NCI-H1048 (cell line): ENCODE measurements around the gene RSPH1.
"Not testable (repeated sequence)": the region's sequence is repeated elsewhere in the genome, so short reads cannot be mapped to it uniquely, and the experiment has no call there.

Experiments used
- DNase-seq: peaks from one replicate; lab custom pipeline; 2025; lab: John Stamatoyannopoulos, UW

Gene RSPH1

DNA sequence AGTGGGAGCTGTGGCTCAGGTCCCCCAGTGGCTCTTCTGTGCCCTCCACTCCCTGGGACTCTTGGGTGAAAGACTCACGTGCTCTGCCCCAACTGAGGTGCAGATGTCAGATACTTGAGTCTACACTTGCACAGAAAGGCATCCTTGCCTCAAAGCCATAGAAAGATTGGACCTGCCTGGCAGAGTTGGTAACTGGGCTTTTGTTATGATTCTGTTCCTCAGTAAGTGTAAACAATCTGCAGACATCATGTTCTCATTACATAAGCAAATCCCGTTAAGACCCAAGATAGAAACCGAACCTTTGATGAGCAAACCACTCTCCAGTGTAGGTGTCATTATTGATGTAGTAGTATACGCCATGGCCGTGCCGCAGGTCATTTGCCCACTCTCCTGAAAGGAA, 10.0 kb downstream of the RSPH1 start:
- no peak for DNase-seq

DNA sequence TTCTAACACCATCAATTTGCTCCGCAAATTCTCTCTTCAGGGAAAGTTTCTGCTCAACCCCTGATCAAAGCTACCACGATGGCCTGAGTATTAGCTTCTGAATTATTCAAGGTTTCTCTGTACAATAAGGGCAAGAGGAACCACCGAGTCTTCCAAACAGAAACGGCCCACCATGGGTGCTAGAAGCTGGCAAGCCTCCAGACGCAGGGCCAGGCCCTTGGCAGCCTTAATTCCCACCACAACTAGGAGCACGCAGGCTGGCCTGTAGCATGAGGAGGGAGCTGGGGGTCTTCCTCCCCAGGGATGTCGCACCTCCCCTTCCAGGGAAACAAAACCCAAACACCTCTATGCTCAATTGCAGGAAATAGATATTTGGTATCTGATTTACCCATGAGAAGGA, 11.1 kb downstream of the RSPH1 start:
- no peak for DNase-seq

DNA sequence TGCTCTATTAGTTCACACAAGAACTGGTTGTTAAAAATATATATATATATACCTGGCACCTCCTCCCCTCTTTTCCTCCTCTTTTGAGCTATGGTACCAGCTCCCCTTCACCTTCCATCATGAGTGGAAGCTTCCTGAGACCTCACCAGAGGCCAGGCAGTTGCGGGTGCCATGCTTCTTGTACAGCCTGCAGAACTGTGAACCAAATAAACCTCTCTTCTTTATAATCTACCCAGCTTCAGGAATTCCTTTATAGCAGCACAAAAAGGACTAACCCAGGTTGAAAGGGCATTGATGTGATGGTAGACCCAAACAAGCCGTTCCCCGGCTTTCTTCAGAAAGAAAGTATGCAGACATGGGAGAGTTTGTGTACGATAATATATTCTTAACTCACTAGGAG, 14.9 kb downstream of the RSPH1 start:
- no peak for DNase-seq

DNA sequence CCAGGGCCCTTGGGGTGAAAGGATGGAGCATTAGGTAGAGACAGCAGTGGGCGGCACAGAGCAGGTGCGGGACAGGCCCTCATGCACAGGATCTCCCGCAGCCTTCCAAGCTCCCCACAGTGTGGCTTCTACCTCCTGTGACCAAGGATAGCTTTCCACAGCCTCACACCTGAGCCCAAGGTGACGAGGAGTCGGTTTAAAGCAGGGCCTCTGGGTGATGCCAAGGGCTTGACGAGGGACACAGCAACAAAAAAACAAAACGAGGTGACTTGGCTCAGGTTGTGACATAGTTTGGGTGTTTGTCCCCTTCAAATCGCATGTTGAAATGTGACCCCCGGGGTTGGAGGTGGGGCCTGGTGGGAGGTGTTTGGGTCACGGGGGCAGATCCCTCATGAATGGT, 15.3 kb downstream of the RSPH1 start:
- DNase-seq: no peak

- DNase-seq: no peak
These were observed 16.4 kb downstream of the RSPH1 start for GRCh38 chr21:42479582-42479981.

- DNase-seq: no peak
These were observed 17.5 kb downstream of the RSPH1 start for GRCh38 chr21:42478504-42478903.

- DNase-seq: no peak
These were observed 19.4 kb downstream of the RSPH1 start for GRCh38 chr21:42476388-42477331.

GRCh38 chr21:42475526-42476387, 20.3 kb downstream of the RSPH1 start:
- no peak for DNase-seq

- no peak for DNase-seq
These were observed 21.0 kb downstream of the RSPH1 start for GRCh38 chr21:42475036-42475435.

GRCh38 chr21:42474043-42474831, 21.8 kb downstream of the RSPH1 start:
- DNase-seq: no peak

- DNase-seq: no peak
These were observed 22.5 kb downstream of the RSPH1 start for GRCh38 chr21:42473498-42474042.

- no peak for DNase-seq
These were observed 23.5 kb downstream of the RSPH1 start for GRCh38 chr21:42472521-42472920.

DNA sequence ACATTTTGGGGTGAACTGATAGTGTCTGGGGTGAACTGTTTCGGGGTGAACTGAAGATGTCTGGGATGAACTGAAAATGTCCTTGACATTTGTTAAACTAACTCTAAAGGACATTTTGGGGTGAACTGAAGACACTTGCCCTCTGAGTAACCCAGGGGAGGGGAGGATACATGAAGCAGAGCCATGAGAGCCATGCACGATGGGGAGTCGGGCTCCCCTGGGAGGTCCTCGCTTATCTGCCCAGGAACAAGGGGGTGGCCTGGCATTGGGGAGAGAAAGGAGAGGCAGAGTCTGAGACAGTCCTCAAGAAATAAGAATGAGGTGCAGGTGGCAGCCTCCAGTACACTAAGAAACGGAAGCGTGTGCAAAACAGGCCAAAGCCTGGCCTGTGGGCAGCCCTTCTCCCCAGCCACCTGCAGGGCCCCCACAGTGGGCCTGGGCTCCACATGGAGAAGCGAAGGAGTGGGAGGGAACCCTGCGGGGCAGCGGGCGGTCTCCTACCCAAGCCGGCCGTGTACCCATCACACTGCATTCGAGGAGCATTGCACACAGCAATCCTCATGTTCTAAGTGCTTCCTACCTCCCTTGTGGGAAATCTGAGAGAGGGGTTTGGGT, 24.2 kb downstream of the RSPH1 start:
- no peak for DNase-seq

DNA sequence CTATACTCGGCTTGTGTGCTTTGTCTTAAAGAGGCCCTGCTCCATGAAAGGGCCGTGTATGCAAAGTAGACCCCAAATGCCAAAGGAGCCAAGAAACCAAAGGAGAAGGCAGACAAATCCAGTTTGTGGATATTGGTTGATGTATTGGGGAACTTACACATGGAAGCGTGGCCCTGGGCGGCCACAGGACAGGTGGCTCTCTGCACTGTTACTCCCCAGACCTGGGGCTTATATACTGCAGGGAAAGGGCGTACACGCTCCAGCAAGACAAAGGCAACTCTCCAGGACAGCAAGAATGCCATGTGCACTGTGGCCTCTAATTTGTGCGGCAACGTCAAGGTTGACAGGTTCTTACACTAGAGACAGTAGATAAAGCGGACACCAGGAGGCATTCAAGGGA, 24.8 kb downstream of the RSPH1 start:
- DNase-seq: no peak

DNA sequence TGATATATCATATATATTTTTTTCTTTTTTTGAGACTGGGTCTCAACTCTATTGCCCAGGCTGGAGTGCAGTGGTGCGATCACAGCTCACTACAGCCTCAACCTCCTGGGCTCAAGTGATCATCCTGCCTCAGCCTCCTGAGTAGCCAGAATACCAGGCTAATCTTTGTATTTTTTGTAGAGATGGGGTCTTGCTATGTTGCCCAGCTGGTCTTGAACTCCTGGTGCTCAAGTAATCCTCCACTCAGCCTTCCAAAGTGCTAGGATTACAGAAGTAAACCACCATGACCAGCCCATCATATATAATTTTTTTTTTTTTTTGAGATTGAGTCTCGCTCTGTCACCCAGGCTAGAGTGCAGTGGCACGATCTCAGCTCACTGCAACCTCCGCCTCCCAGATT, 26.3 kb downstream of the RSPH1 start:
- not testable (repeated sequence) for DNase-seq

GRCh38 chr21:42469272-42469671, 26.8 kb downstream of the RSPH1 start:
- no peak for DNase-seq

DNA sequence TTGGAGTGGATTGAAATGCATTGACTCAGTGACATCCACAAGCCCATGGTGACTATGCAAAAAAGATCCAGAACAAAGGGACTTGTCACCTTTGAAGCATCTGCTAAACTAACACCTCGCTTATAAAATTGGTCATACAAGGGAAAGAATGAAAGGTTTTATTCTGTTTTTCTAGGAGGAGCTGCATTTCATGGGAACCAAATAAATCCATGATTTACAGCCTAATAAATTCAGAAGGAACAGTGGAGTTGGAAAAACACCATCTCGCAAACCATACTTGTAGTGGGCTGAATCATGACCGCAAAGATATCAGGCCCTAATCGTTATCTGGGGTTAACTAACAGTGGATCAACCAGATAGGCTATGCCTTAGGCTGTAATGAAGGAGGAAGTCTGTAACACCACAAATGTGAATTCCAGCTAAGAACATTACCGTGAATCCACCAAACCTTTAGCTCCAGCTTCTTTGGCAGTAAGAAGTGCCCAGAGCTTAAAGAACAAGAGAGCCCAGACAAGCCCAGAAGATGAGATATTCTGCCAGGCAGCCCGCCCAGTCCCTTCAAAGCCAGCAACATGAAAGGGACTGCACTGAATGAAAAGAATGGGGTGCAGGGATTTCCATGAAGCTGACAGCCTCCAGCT, 27.4 kb downstream of the RSPH1 start:
- no peak for DNase-seq

- DNase-seq: no peak
These were observed 28.7 kb downstream of the RSPH1 start for GRCh38 chr21:42467140-42467983.

DNA sequence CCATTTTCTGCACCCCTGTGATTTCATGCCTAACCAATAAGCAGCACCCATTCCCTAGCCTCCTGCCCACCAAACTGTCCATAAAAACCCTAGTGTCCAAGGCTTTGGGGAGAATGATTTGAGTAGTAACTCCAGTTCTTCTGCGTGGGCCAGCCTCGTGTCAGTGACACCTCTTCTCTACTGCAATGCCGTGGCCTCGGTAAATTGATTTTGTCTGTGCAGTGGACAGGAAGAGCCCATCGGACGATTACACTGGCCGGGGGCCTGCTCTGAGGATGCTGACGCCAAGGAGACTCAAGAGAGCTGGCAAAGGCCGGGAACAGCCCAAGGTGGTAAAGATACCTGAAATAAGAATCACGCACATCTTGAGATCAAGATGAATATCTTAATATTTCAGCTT, 29.3 kb downstream of the RSPH1 start:
- no peak for DNase-seq

DNA sequence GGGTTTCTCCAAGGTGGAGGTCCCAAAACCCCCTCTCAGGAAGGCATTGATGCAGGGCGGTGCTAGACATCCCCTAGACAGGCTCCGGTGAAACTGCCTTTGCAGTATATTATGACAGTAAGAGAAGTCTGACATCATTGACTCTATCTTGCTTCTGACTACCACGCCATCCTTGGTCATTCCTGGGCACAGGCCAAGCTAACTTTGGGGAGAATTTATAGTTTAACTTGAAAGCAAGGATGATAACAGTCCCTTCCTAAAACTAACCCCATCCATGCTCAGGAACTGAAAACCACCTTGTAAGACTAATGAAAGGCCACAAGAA, 30.3 kb downstream of the RSPH1 start:
- DNase-seq: no peak
